HepG2 (cell line): Measurements from ENCODE around the gene KCNK7. TPM values are rescaled to one million over a fixed set of nuclear protein-coding genes. Genes with fewer than 3 reads are reported as not detected.
A peak's percentile ranks its signal among the peaks of the same experiment; 100 is the strongest.

Experiments used
- DPF2 ChIP-seq: sonication (generic); formaldehyde crosslinking; IDR thresholded peaks from 2 replicates; pipeline ENCODE4 v1.4.0; 2020; ENCODE audit warnings: mild to moderate bottlenecking, low read depth, missing genetic modification reagents, borderline replicate concordance
- ELF3 ChIP-seq: IDR thresholded peaks from 2 replicates; pipeline ENCODE4 v1.6.1; 2016; ENCODE audit warnings: missing genetic modification reagents, missing compliant biosample characterization
- FOSL1 ChIP-seq: sonication (generic); formaldehyde crosslinking; IDR thresholded peaks from 2 replicates; pipeline ENCODE4 v1.9.0; 2021; ENCODE audit warnings: missing genetic modification reagents, borderline replicate concordance
- KAT7 ChIP-seq: IDR thresholded peaks from 2 replicates; pipeline ENCODE4 v1.6.1; 2018; ENCODE audit warnings: borderline replicate concordance, missing compliant biosample characterization
- KDM2A ChIP-seq: sonication (generic); formaldehyde crosslinking; IDR thresholded peaks from 2 replicates; pipeline ENCODE4 v1.4.0; 2020; ENCODE audit warnings: low read depth, missing genetic modification reagents, borderline replicate concordance
- MAFG ChIP-seq: sonication (generic); formaldehyde crosslinking; IDR thresholded peaks from 2 replicates; pipeline ENCODE4 v1.5.1; 2020; ENCODE audit warnings: mild to moderate bottlenecking, missing genetic modification reagents
- RFXAP ChIP-seq: sonication (generic); formaldehyde crosslinking; IDR thresholded peaks from 2 replicates; pipeline ENCODE4 v1.4.0; 2020; ENCODE audit warnings: missing genetic modification reagents, borderline replicate concordance
- SIN3A ChIP-seq: IDR thresholded peaks from 2 replicates; pipeline ENCODE4 v1.6.1; 2011; ENCODE audit warnings: low read depth, mild to moderate bottlenecking, control low read depth, low read length, borderline replicate concordance
- SNAPC4 ChIP-seq: sonication (generic); formaldehyde crosslinking; IDR thresholded peaks from 2 replicates; pipeline ENCODE4 v1.4.0; 2020; ENCODE audit warnings: mild to moderate bottlenecking, missing genetic modification reagents
- SP4 ChIP-seq: sonication (generic); formaldehyde crosslinking; IDR thresholded peaks from 2 replicates; pipeline ENCODE4 v1.8.1; 2023; ENCODE audit warnings: mild to moderate bottlenecking, missing genetic modification reagents
- TEAD3 ChIP-seq: optimal IDR thresholded peaks from 2 replicates; pipeline ENCODE3; 2016; ENCODE audit warnings: borderline replicate concordance
- ZNF350 ChIP-seq: sonication (generic); formaldehyde crosslinking; IDR thresholded peaks from 2 replicates; pipeline ENCODE4 v1.4.0; 2020; ENCODE audit warnings: mild to moderate bottlenecking, low read depth, missing genetic modification reagents, borderline replicate concordance
- ZNF670 ChIP-seq: sonication (generic); formaldehyde crosslinking; IDR thresholded peaks from 2 replicates; pipeline ENCODE4 v1.8.0; 2022; ENCODE audit warnings: mild to moderate bottlenecking, missing genetic modification reagents, borderline replicate concordance
- ZSCAN20 ChIP-seq: sonication (generic); formaldehyde crosslinking; IDR thresholded peaks from 2 replicates; pipeline ENCODE4 v1.4.0; 2020; ENCODE audit warnings: missing genetic modification reagents, mild to moderate bottlenecking, borderline replicate concordance
- polyA plus RNA-seq, 8 experiments: library from polyadenylated mRNA; depleted of rRNA in 3 of 8; stranded (reverse) in 7 of 8; unstranded in 1 of 8; fragments of >200 nt; fragmentation: Illumina TruSeq in 4 of 8; extraction: Trizol in 4 of 8; gene quantifications; 2 replicates each; pipeline versions ENCODE4 v1.2.1 to v1.2.3, GENCODE V29; 2011 to 2016; ENCODE audit warnings: low read depth in 4 of 8, missing spikeins in 1 of 8, mixed read lengths in 1 of 8; ENCODE audit not compliant: insufficient read depth in 1 of 8
- total RNA-seq, 5 experiments: library from RNA; depleted of rRNA; stranded (reverse); fragments of >200 nt; fragmentation: Illumina TruSeq; extraction: Trizol; gene quantifications; 2 replicates each; pipeline ENCODE4 v1.2.3, GENCODE V29; 2016; ENCODE audit warnings: low read depth in 1 of 5
- TF ChIP-seq, protein P1 (sequence below): sonication (generic); formaldehyde crosslinking; IDR thresholded peaks from 2 replicates; pipeline ENCODE4 v1.4.0; 2020; ENCODE audit warnings: mild to moderate bottlenecking, missing genetic modification reagents
- TF ChIP-seq, protein P2 (sequence below): sonication (generic); formaldehyde crosslinking; IDR thresholded peaks from 2 replicates; pipeline ENCODE4 v1.8.1; 2023; ENCODE audit warnings: mild to moderate bottlenecking, missing genetic modification reagents
- TF ChIP-seq, protein P3 (sequence below): IDR thresholded peaks from 2 replicates; pipeline ENCODE4 v1.6.1; 2016; ENCODE audit warnings: mild to moderate bottlenecking, missing biosample characterization, missing genetic modification reagents
- TF ChIP-seq, protein P4 (sequence below): sonication (generic); formaldehyde crosslinking; IDR thresholded peaks from 2 replicates; pipeline ENCODE4 v1.5.0; 2020; ENCODE audit warnings: mild to moderate bottlenecking, missing genetic modification reagents

The KCNK7 gene
- total and polyA plus RNA-seq, 2 of the 13 experiments (the other 11 are each of a cell fraction or from before 2014, with no cell fraction given) = 0.11 TPM; not detected in 1

GRCh38 chr11:65559951-65560537 is 35.6 kb downstream of the KCNK7 start (continued):
- TF ChIP-seq, protein P1, sequence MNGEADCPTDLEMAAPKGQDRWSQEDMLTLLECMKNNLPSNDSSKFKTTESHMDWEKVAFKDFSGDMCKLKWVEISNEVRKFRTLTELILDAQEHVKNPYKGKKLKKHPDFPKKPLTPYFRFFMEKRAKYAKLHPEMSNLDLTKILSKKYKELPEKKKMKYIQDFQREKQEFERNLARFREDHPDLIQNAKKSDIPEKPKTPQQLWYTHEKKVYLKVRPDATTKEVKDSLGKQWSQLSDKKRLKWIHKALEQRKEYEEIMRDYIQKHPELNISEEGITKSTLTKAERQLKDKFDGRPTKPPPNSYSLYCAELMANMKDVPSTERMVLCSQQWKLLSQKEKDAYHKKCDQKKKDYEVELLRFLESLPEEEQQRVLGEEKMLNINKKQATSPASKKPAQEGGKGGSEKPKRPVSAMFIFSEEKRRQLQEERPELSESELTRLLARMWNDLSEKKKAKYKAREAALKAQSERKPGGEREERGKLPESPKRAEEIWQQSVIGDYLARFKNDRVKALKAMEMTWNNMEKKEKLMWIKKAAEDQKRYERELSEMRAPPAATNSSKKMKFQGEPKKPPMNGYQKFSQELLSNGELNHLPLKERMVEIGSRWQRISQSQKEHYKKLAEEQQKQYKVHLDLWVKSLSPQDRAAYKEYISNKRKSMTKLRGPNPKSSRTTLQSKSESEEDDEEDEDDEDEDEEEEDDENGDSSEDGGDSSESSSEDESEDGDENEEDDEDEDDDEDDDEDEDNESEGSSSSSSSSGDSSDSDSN (CRISPR knock-in tag) = peak; percentile 27
- TF ChIP-seq MAFG = no peak
- no peak for TF ChIP-seq KAT7 (CRISPR knock-in tag)
- peak; percentile 1; the same call in 1 of the 2 replicates for TF ChIP-seq KDM2A
- TF ChIP-seq, protein P2, sequence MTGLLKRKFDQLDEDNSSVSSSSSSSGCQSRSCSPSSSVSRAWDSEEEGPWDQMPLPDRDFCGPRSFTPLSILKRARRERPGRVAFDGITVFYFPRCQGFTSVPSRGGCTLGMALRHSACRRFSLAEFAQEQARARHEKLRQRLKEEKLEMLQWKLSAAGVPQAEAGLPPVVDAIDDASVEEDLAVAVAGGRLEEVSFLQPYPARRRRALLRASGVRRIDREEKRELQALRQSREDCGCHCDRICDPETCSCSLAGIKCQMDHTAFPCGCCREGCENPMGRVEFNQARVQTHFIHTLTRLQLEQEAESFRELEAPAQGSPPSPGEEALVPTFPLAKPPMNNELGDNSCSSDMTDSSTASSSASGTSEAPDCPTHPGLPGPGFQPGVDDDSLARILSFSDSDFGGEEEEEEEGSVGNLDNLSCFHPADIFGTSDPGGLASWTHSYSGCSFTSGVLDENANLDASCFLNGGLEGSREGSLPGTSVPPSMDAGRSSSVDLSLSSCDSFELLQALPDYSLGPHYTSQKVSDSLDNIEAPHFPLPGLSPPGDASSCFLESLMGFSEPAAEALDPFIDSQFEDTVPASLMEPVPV (CRISPR knock-in tag) = no peak
- TF ChIP-seq RFXAP = no peak
- TF ChIP-seq, protein P3, sequence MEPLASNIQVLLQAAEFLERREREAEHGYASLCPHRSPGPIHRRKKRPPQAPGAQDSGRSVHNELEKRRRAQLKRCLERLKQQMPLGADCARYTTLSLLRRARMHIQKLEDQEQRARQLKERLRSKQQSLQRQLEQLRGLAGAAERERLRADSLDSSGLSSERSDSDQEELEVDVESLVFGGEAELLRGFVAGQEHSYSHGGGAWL (CRISPR knock-in tag) = 0 out of 2 replicates have a peak, but pooled peaks have one; percentile 12
- TF ChIP-seq ZNF350 (CRISPR knock-in tag) = 0 out of 2 replicates have a peak, but pooled peaks have one; percentile 34
- no peak for TF ChIP-seq ZSCAN20 (CRISPR knock-in tag)
- TF ChIP-seq DPF2 = no peak
- no peak for TF ChIP-seq TEAD3 (CRISPR knock-in tag)
- no peak for TF ChIP-seq SIN3A
- TF ChIP-seq ZNF670 (CRISPR knock-in tag) = no peak
- TF ChIP-seq FOSL1 (CRISPR knock-in tag) = no peak
- no peak for TF ChIP-seq SNAPC4 (CRISPR knock-in tag)
- TF ChIP-seq, protein P4, sequence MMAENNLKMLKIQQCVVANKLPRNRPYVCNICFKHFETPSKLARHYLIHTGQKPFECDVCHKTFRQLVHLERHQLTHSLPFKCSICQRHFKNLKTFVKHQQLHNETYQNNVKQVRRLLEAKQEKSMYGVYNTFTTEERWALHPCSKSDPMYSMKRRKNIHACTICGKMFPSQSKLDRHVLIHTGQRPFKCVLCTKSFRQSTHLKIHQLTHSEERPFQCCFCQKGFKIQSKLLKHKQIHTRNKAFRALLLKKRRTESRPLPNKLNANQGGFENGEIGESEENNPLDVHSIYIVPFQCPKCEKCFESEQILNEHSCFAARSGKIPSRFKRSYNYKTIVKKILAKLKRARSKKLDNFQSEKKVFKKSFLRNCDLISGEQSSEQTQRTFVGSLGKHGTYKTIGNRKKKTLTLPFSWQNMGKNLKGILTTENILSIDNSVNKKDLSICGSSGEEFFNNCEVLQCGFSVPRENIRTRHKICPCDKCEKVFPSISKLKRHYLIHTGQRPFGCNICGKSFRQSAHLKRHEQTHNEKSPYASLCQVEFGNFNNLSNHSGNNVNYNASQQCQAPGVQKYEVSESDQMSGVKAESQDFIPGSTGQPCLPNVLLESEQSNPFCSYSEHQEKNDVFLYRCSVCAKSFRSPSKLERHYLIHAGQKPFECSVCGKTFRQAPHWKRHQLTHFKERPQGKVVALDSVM (CRISPR knock-in tag) = peak; percentile 96
- no peak for TF ChIP-seq ELF3 (CRISPR knock-in tag)
- TF ChIP-seq SP4 (CRISPR knock-in tag) = no peak
